HG03280 (cell line): ENCODE results near the gene GBE1.
"Not testable (repeated sequence)": the region's sequence is repeated elsewhere in the genome, so short reads cannot be mapped to it uniquely, and the experiment has no call there.

Experiments used
- ATAC-seq: cut with Tn5 transposase; IDR thresholded peaks from one replicate; pipeline ENCODE4 v1.9.1; 2021; ENCODE audit warnings: mild to moderate bottlenecking, moderate library complexity; ENCODE audit not compliant: unreplicated experiment

The GBE1 gene

DNA sequence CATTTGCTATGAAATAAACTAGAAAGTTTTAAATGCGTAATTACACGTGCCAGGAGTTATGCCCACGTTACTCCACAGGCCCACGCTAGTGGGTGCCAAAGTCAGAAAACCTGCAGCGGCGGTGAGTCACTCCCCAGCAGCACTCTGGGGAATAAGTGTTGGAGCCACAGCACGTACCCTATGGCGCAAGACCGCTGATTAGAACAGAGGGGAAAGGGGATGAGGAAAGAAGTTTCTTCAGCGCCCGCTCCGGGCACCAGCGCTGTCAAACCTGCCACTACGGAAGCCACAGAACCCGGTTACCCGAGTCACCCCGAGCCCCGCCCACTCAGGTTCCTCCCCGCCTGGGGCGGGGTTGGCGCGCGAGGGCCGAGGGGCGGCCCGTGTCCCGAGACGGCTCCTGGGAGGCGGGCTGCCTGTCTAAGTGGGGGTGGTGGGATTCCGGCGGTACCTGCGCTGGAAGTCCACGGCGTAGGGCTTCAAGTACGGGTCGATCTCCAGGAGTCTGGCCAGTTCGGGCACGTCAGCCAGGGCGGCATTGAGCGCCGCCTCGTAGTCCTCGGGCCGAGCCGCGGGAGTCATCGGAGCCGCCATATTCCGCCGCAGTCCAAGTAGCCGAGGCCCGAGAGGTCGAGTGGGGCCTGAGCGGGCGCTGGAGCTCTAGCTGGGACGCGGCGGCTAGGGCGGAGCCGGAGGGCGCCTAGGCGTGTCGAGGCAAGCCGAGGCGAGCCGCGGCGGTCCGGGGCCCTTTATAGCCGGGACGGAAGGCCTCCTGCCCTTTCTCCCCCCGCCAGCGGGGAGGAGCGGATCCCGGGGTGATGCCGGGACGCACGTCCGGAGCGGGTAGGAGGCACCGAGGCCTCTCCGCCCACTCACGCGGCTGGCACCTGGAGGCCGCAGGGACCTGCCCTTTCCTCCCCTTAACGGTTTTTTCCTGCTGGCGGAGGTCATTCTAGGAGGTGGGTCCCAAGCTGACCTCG, at the start of gene GBE1:
Gene GBE1 (minus strand): TSS at position 722 of the 980 bp plus-strand sequence. CDS start 128 bp downstream, at position 594.
- peak; percentile 89 for ATAC-seq

- ATAC-seq: no peak
Measured at GRCh38 chr3:81808900-81809299, 47.5 kb upstream of the GBE1 start.

GRCh38 chr3:81799403-81799802, 38.0 kb upstream of the GBE1 start:
- no peak for ATAC-seq

DNA sequence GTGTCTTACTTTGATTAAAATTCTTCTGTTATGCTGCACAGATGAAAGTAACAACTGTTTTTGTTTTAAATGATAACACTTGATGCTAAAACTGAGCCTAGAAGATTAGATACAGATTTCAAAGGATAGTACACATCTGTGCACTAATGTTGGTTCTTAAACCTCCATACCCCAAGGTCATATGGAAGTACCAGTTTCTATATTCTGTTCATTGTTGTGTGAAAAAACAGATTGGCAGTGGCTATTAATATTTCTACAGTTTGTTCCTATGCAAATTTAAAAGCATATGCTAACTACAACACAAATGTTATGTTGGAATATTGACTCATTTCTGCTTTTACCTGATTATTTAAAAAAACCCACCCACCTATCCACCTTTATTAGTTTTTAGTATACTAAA, 32.0 kb upstream of the GBE1 start:
- no peak for ATAC-seq

- ATAC-seq: no peak
Measured at GRCh38 chr3:81790117-81790516, 28.7 kb upstream of the GBE1 start.

- no peak for ATAC-seq
Measured at GRCh38 chr3:81789691-81790090, 28.2 kb upstream of the GBE1 start.

- ATAC-seq: peak; percentile 66
Measured at GRCh38 chr3:81788610-81789009, 27.2 kb upstream of the GBE1 start.

DNA sequence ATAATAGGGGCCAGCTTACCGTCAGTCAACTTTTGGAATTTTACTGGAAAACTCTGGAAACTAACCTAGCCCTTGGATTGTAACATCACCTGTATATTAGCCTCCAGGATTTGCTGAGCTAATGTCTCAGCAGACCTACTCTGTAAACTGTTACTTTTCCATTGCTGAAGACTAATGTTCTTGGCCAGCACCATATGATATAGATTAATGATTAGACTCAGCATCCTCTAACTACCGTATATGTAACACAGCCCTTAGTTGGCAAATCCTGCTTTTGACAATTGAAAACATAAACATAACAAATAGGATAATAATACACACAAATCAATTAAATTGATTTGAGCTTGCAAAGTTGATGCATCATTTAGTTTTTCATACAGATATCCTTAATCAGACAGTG, 26.6 kb upstream of the GBE1 start:
- no peak for ATAC-seq

DNA sequence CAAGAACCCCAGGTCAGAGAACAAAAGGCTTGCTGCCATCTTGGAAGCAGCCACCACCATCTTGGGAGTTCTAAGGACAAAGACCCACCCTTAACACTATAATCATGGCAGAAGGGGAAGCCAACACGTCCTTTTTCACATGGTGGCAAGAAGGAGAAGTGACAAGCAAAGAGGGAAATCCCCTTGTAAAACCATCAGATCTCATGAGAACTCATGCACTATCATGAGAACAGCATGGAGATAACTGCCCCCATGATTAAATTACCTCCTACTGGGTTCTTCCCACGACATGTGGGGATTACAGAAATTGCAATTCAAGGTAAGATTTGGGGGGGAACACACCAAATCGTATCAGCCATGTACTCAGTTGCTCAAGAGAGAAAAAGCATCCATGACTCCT, 21.1 kb upstream of the GBE1 start:
- ATAC-seq: no peak

DNA sequence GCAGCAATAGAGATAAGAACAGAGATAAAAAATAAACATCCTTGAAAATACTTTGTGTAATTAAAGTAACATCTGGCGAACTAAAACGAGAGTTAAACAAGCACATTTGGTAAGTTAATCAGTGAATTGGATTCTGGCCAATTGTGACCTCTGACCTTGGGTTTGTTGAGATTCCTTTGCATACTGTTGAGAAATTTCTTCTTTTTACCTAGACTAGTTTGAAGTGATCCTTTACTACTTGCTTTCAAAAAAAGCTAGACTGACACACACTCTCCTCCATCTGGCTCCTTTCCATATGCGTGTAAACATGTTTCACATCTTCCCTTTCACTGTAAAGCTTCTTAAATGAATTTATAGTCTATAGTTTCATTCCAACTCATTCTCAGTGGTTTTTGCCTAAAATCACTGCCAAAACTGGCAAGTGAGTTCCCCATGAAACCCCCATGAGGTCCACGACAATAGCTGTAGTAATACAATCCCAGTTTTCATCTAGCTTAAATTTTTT, 17.3 kb upstream of the GBE1 start:
- no peak for ATAC-seq

- no peak for ATAC-seq
Measured at GRCh38 chr3:81776643-81777042, 15.2 kb upstream of the GBE1 start.

- no peak for ATAC-seq
Measured at GRCh38 chr3:81770710-81771109, 9.3 kb upstream of the GBE1 start.

DNA sequence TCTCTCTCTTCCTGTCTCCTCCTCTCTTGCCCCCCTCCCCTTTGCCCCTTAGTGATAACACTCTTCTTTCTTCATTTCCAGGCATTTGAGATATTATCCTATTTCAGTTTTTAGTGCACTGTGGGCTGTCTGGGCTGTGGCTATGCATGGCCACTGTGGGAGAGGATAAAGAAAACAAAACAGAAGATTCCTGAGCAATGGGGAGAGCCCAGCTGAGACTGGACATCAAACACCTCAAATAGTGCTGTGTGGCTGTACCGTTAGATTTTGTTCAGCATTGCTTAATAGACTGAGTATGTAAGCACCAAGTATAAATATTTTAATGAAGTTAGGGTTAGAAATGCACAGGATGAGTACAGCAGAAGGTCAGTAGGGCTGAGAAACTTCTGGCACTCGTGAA, 7.9 kb upstream of the GBE1 start:
- ATAC-seq: no peak

DNA sequence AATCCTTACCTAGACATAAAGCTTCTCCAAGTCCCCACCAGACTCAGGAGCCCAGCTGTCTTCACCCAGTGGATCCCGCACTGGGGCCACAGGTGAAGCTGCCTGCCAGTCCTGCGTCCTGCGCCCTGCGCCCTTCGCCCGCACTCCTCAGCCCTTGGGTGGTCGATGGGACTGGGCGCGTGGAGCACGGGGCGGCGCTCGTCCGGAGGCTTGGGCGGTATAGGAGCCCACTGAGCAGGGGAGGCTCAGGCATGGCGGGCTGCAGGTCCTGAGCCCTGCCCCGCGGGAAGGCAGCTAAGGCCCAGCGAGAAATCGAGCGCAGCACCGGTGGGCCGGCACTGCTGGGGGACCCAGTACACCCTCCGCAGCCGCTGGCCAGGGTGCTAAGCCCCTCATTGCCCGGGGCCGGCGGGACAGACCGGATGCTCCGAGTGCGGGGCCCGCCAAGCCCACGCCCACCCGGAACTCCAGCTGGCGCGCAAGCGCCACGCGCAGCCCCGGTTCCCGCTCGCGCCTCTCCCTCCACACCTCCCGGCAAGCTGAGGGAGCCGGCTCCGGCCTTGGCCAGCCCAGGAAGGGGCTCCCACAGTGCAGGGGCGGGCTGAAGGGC, 5.9 kb upstream of the GBE1 start:
- not testable (repeated sequence) for ATAC-seq

GRCh38 chr3:81765400-81765799, 4.0 kb upstream of the GBE1 start:
- ATAC-seq: no peak

DNA sequence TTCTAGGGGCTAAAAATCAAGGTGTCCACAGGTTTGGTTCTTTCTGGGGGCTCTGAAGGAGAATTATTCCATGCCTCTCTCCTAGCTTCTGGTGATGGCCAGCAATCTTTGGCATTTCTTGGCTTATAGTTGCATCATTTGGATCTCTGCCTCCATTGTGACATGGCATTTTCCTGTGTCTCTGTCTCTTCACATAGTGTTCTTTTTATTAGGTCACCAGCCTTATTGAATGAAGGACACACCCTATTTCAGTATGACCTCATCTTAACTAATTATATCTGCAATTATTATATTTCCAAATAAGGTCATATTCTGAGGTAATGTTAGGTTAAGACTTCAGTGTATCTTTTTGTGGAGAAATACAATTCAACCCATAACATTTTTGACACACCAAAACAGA, 3.2 kb upstream of the GBE1 start:
- ATAC-seq: no peak

DNA sequence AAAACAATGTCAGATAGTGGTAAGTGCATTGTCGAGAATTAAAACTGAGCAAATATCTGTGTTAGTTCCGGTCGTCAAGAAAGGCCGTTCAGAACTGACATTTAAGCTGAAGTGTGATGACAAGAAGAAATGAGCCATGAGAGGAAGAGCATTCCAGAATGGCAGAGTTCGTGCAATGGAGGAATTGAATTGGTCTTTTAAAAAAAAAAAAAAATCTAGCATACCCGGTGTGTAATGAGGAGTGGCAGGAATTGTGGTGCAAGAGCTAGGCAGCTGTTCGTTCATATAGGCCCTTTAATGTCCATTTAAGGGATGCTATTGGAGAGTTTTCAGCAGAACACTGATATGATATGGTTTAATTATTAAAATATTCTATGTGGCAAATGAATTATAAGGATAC, 2.6 kb upstream of the GBE1 start:
- no peak for ATAC-seq

GRCh38 chr3:81763001-81763400, 1.6 kb upstream of the GBE1 start:
- ATAC-seq: no peak

- ATAC-seq: peak; percentile 0
Measured at GRCh38 chr3:81761904-81762580, 597 bp upstream of the GBE1 start.

DNA sequence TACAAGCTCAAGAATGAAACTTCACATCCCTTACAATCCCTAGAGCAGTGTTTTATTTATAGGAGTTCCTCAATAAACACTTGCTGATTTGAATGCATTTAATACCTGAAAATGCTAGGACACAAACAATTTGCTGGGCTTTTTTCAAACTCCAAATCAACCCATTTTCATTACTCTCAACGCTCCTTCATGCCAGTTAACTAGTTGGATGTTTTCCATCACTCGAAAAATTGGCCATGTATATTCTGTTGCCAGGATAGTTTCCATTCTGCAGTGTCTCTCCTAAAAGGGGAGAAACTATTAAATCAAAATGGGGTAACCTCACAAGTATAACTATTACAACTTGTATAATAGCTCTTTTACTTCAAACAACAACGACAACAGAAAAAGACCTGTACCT, 1.2 kb downstream of the GBE1 start:
- no peak for ATAC-seq

- ATAC-seq: not testable (repeated sequence)
Measured at GRCh38 chr3:81758771-81759170, 2.7 kb downstream of the GBE1 start.
